Liver (tissue), 3 donors: ENCODE results near the gene CLCNKB.

Experiments used
- CTCF ChIP-seq: fragments of 150-350 bp; IDR thresholded peaks from 2 replicates; pipeline ENCODE4 v1.5.1; 2017; ENCODE audit warnings: improper control_type of control experiment, low read depth, low read length; ENCODE audit not compliant: missing input control
- EGR1 ChIP-seq, 2 donors: IDR thresholded peaks; 2 replicates each; pipeline ENCODE4 v1.6.1; 2016 to 2018; ENCODE audit warnings: antibody characterized with exemption in 2 of 2, low read depth in 2 of 2
- JUND ChIP-seq, 2 donors: IDR thresholded peaks; 2 replicates each; pipeline ENCODE4 v1.6.1; 2016; ENCODE audit warnings: antibody characterized with exemption in 2 of 2
- MAX ChIP-seq: IDR thresholded peaks from 2 replicates; pipeline ENCODE4 v1.6.1; 2016; ENCODE audit warnings: antibody characterized with exemption
- RAD21 ChIP-seq, 2 donors: IDR thresholded peaks; 2 replicates each; pipeline ENCODE4 v1.6.1; 2016; ENCODE audit warnings: antibody characterized with exemption in 2 of 2, mild to moderate bottlenecking in 2 of 2
- TAF1 ChIP-seq: conservative IDR thresholded peaks from 2 replicates; pipeline ENCODE4 v1.6.1; 2016; ENCODE audit warnings: antibody characterized with exemption, mild to moderate bottlenecking
- YY1 ChIP-seq: IDR thresholded peaks from 2 replicates; pipeline ENCODE4 v1.6.1; 2016; ENCODE audit warnings: antibody characterized with exemption, mild to moderate bottlenecking
- donor health status: healthy.
- donor health status: healthy.

GRCh38 chr1:16023050-16023653, 20.4 kb upstream of the CLCNKB start:
- no peak for TF ChIP-seq YY1
- no peak for TF ChIP-seq RAD21 (IDR thresholded peaks at IDR 0.05)
- no peak for TF ChIP-seq CTCF
- TF ChIP-seq MAX: no peak
- TF ChIP-seq EGR1 (IDR thresholded peaks at IDR 0.05; ENCODE audit: low read depth in 2 of 2): no peak
- no peak for TF ChIP-seq JUND (IDR thresholded peaks at IDR 0.05)
- no peak for TF ChIP-seq TAF1
